ES-I3 (cell line): Measurements from ENCODE around the gene SIGLEC11.
"Not testable (repeated sequence)": the region's sequence is repeated elsewhere in the genome, so short reads cannot be mapped to it uniquely, and the experiment has no call there.

Experiments used
- H3K36me3 ChIP-seq: 2 replicates; pipeline ENCODE4 v1.6.1; 2013; ENCODE audit warnings: mild to moderate bottlenecking, low read length, control low read depth, moderate library complexity; ENCODE audit not compliant: insufficient read depth
- H3K4me1 ChIP-seq: 2 replicates; pipeline ENCODE4 v1.6.1; 2013; ENCODE audit warnings: mild to moderate bottlenecking, control low read depth, low read length; ENCODE audit not compliant: insufficient read depth
- H3K9ac ChIP-seq: 2 replicates; pipeline ENCODE4 v1.6.1; 2013; ENCODE audit warnings: low read depth, mild to moderate bottlenecking, low read length, moderate library complexity
- H3K9me3 ChIP-seq: 2 replicates; pipeline ENCODE4 v1.6.1; 2013; ENCODE audit warnings: mild to moderate bottlenecking, low read length, moderate library complexity; ENCODE audit not compliant: control insufficient read depth, insufficient read depth

The SIGLEC11 gene

GRCh38 chr19:49972841-49973240 is 11.9 kb upstream of the SIGLEC11 start:
- Histone ChIP-seq H3K36me3 (no peaks in the 10 kb centered on the region), H3K4me1 (no peaks in the 10 kb centered on the region), H3K9me3 (no peaks in the 10 kb centered on the region), H3K9ac (no peak overlapping the region)

- no peak overlapping the region for H3K9ac ChIP-seq
- no peaks in the 10 kb centered on the region for H3K4me1 ChIP-seq
- no peaks in the 10 kb centered on the region for H3K9me3 ChIP-seq
- no peaks in the 10 kb centered on the region for H3K36me3 ChIP-seq
These were observed 11.0 kb upstream of the SIGLEC11 start for GRCh38 chr19:49971991-49972411.

GRCh38 chr19:49969355-49969754 is 8.4 kb upstream of the SIGLEC11 start:
- H3K4me1 ChIP-seq, H3K9me3 ChIP-seq, H3K36me3 ChIP-seq, H3K9ac ChIP-seq: not testable (repeated sequence)

GRCh38 chr19:49968279-49968922 is 7.4 kb upstream of the SIGLEC11 start:
- Histone ChIP-seq H3K4me1 (no peaks in the 10 kb centered on the region), H3K9me3 (no peaks in the 10 kb centered on the region), H3K9ac (no peak overlapping the region), H3K36me3 (no peaks in the 10 kb centered on the region)

GRCh38 chr19:49959892-49960291 is 1.1 kb downstream of the SIGLEC11 start:
- H3K9me3 ChIP-seq = not testable (repeated sequence)

GRCh38 chr19:49958596-49958995 is 2.4 kb downstream of the SIGLEC11 start:
- not testable (repeated sequence) for H3K36me3 ChIP-seq, H3K9me3 ChIP-seq, H3K9ac ChIP-seq
- peaks cover 13% of the 10 kb centered on the region; the same call in 1 of the 2 replicates for H3K4me1 ChIP-seq

More at GRCh38 chr19:49959892-49960291, 1.1 kb downstream of the SIGLEC11 start:
- not testable (repeated sequence) for H3K4me1 ChIP-seq, H3K36me3 ChIP-seq, H3K9ac ChIP-seq

GRCh38 chr19:49958144-49958543 is 2.8 kb downstream of the SIGLEC11 start:
- H3K4me1 ChIP-seq = peaks cover 14% of the 10 kb centered on the region; the same call in 1 of the 2 replicates
- not testable (repeated sequence) for H3K9me3 ChIP-seq, H3K36me3 ChIP-seq, H3K9ac ChIP-seq

- Histone ChIP-seq H3K9ac (no peak overlapping the region), H3K9me3 (peaks cover 4% of the 10 kb centered on the region; the same call in 1 of the 2 replicates), H3K4me1 (peaks cover 14% of the 10 kb centered on the region; the same call in 1 of the 2 replicates), H3K36me3 (no peaks in the 10 kb centered on the region)
These were observed 3.6 kb downstream of the SIGLEC11 start for GRCh38 chr19:49957262-49957915.

- Histone ChIP-seq H3K9me3 (no peaks in the 10 kb centered on the region), H3K4me1 (peaks cover 14% of the 10 kb centered on the region; the same call in 1 of the 2 replicates), H3K9ac (no peak overlapping the region), H3K36me3 (no peaks in the 10 kb centered on the region)
These were observed 4.9 kb downstream of the SIGLEC11 start for GRCh38 chr19:49956115-49956495.

GRCh38 chr19:49954933-49955332 is 6.0 kb downstream of the SIGLEC11 start:
- H3K4me1 ChIP-seq = peaks cover 14% of the 10 kb centered on the region; the same call in 1 of the 2 replicates
- no peak overlapping the region for H3K9ac ChIP-seq
- no peaks in the 10 kb centered on the region for H3K9me3 ChIP-seq
- no peaks in the 10 kb centered on the region for H3K36me3 ChIP-seq

GRCh38 chr19:49954092-49954829 is 6.7 kb downstream of the SIGLEC11 start:
- H3K9ac ChIP-seq = no peak overlapping the region
- H3K9me3 ChIP-seq = no peaks in the 10 kb centered on the region
- peaks cover 14% of the 10 kb centered on the region; the same call in 1 of the 2 replicates for H3K4me1 ChIP-seq
- no peaks in the 10 kb centered on the region for H3K36me3 ChIP-seq

GRCh38 chr19:49953416-49953815 is 7.6 kb downstream of the SIGLEC11 start:
- Histone ChIP-seq H3K9me3 (no peaks in the 10 kb centered on the region), H3K4me1 (peaks cover 14% of the 10 kb centered on the region; the same call in 1 of the 2 replicates), H3K9ac (no peak overlapping the region), H3K36me3 (no peaks in the 10 kb centered on the region)

GRCh38 chr19:49952906-49953305 is 8.1 kb downstream of the SIGLEC11 start:
- Histone ChIP-seq H3K36me3 (no peaks in the 10 kb centered on the region), H3K9ac (no peak overlapping the region), H3K4me1 (peaks cover 14% of the 10 kb centered on the region; the same call in 1 of the 2 replicates), H3K9me3 (no peaks in the 10 kb centered on the region)

- H3K9ac ChIP-seq = no peak overlapping the region
- H3K36me3 ChIP-seq = no peaks in the 10 kb centered on the region
- H3K9me3 ChIP-seq = no peaks in the 10 kb centered on the region
- peaks cover 12% of the 10 kb centered on the region; the same call in 1 of the 2 replicates for H3K4me1 ChIP-seq
These were observed 8.5 kb downstream of the SIGLEC11 start for GRCh38 chr19:49952479-49952836.
